NT2/D1 (cell line): ENCODE results near the gene CENPB.

ENCODE experiments used
- DNase-seq: peaks from one replicate; pipeline ENCODE4 v3.0.0-alpha.2; 2011; ENCODE audit warnings: low read depth, low spot score
- H3K27me3 ChIP-seq: 2 replicates; pipeline ENCODE4 v1.6.0; 2011; ENCODE audit warnings: mild to moderate bottlenecking; ENCODE audit not compliant: insufficient read length, insufficient read depth
- H3K36me3 ChIP-seq: 2 replicates; pipeline ENCODE4 v1.6.1; 2011; ENCODE audit warnings: mild to moderate bottlenecking, low read length, mixed read lengths; ENCODE audit not compliant: insufficient read depth, insufficient read length
- H3K4me1 ChIP-seq: 2 replicates; pipeline ENCODE4 v1.5.1; 2011; ENCODE audit not compliant: insufficient read depth, insufficient read length
- H3K4me3 ChIP-seq: 2 replicates; pipeline ENCODE4 v1.5.1; 2011; ENCODE audit warnings: low read depth; ENCODE audit not compliant: insufficient read length
- H3K9ac ChIP-seq: 2 replicates; pipeline ENCODE4 v1.6.0; 2011; ENCODE audit warnings: low read depth; ENCODE audit not compliant: insufficient read length
- H3K9me3 ChIP-seq: 2 replicates; pipeline ENCODE4 v1.5.1; 2011; ENCODE audit warnings: mild to moderate bottlenecking, low read length; ENCODE audit not compliant: insufficient read depth
- SUZ12 ChIP-seq: IDR thresholded peaks from 2 replicates; pipeline ENCODE4 v1.6.1; 2011; ENCODE audit not compliant: insufficient read length, insufficient read depth; ENCODE audit errors: extremely low read depth
- YY1 ChIP-seq: IDR thresholded peaks from 2 replicates; pipeline ENCODE4 v1.6.1; 2011; ENCODE audit not compliant: insufficient read length, insufficient read depth
- ZNF274 ChIP-seq: IDR thresholded peaks from 2 replicates; pipeline ENCODE4 v1.6.1; 2011; ENCODE audit warnings: mild to moderate bottlenecking, low read depth, low read length

Gene CENPB

GRCh38 chr20:3813848-3814581 lies 27.5 kb upstream of the CENPB start:
- no peak overlapping the region for H3K9ac ChIP-seq
- no peaks in the 10 kb centered on the region for H3K27me3 ChIP-seq
- peaks cover 3% of the 10 kb centered on the region for H3K4me1 ChIP-seq
- DNase-seq = no peak
- TF ChIP-seq YY1 (no peak), SUZ12 (no peak), ZNF274 (no peak)
- H3K4me3 ChIP-seq = no peak overlapping the region
- H3K9me3 ChIP-seq = no peaks in the 10 kb centered on the region
- no peaks in the 10 kb centered on the region for H3K36me3 ChIP-seq

- no peak overlapping the region for H3K9ac ChIP-seq
Measured at GRCh38 chr20:3812975-3813847, 26.7 kb upstream of the CENPB start.

GRCh38 chr20:3812259-3812681 lies 25.7 kb upstream of the CENPB start:
- Histone ChIP-seq H3K9ac (no peak overlapping the region), H3K9me3 (no peaks in the 10 kb centered on the region), H3K4me1 (peaks cover 8% of the 10 kb centered on the region), H3K4me3 (no peak overlapping the region), H3K27me3 (no peaks in the 10 kb centered on the region), H3K36me3 (no peaks in the 10 kb centered on the region)
- no peak for TF ChIP-seq YY1
- no peak for TF ChIP-seq SUZ12
- TF ChIP-seq ZNF274 = no peak
- DNase-seq = no peak

More at GRCh38 chr20:3812975-3813847, 26.7 kb upstream of the CENPB start:
- Histone ChIP-seq H3K36me3 (no peaks in the 10 kb centered on the region), H3K4me1 (peaks cover 4% of the 10 kb centered on the region), H3K27me3 (no peaks in the 10 kb centered on the region), H3K4me3 (no peak overlapping the region), H3K9me3 (no peaks in the 10 kb centered on the region)
- TF ChIP-seq YY1 (no peak), ZNF274 (no peak), SUZ12 (no peak)
- no peak for DNase-seq

- H3K9me3 ChIP-seq = no peaks in the 10 kb centered on the region
- DNase-seq = no peak
Measured at GRCh38 chr20:3811467-3812258, 25.1 kb upstream of the CENPB start.

GRCh38 chr20:3808544-3808943 lies 22.0 kb upstream of the CENPB start:
- H3K9me3 ChIP-seq = no peaks in the 10 kb centered on the region
- no peaks in the 10 kb centered on the region for H3K27me3 ChIP-seq
- H3K9ac ChIP-seq = no peak overlapping the region
- no peak for DNase-seq
- no peak overlapping the region for H3K4me3 ChIP-seq
- TF ChIP-seq ZNF274 (no peak), YY1 (no peak), SUZ12 (no peak)
- peaks cover 24% of the 10 kb centered on the region for H3K36me3 ChIP-seq
- H3K4me1 ChIP-seq = peaks cover 17% of the 10 kb centered on the region

More at GRCh38 chr20:3811467-3812258, 25.1 kb upstream of the CENPB start:
- peaks cover 12% of the 10 kb centered on the region for H3K4me1 ChIP-seq
- no peak overlapping the region for H3K9ac ChIP-seq
- H3K4me3 ChIP-seq = no peak overlapping the region
- H3K27me3 ChIP-seq = no peaks in the 10 kb centered on the region
- TF ChIP-seq YY1 (no peak), ZNF274 (no peak)
- H3K36me3 ChIP-seq = no peaks in the 10 kb centered on the region

- H3K9ac ChIP-seq = no peak overlapping the region
- no peak for DNase-seq
- peaks cover 27% of the 10 kb centered on the region for H3K4me1 ChIP-seq
- no peak overlapping the region for H3K4me3 ChIP-seq
- no peaks in the 10 kb centered on the region for H3K27me3 ChIP-seq
- no peaks in the 10 kb centered on the region for H3K9me3 ChIP-seq
- TF ChIP-seq YY1 = no peak
- TF ChIP-seq ZNF274 = no peak
- TF ChIP-seq SUZ12 = no peak
- peaks cover 59% of the 10 kb centered on the region for H3K36me3 ChIP-seq
Measured at GRCh38 chr20:3804781-3805180, 18.2 kb upstream of the CENPB start.
